GM18870 (cell line): ENCODE measurements around the gene ATP2C2.

ENCODE experiments used
- ATAC-seq: cut with Tn5 transposase; IDR thresholded peaks from one replicate; pipeline ENCODE4 v1.9.1; 2021; ENCODE audit warnings: moderate library complexity; ENCODE audit not compliant: unreplicated experiment

The ATP2C2 gene

GRCh38 chr16:84508502-84508901 is 140.2 kb downstream of the ATP2C2 start:
- no peak for ATAC-seq

- no peak for ATAC-seq
Measured at GRCh38 chr16:84509032-84509950, 141.0 kb downstream of the ATP2C2 start.

- ATAC-seq: no peak
Measured at GRCh38 chr16:84511180-84511800, 143.0 kb downstream of the ATP2C2 start.

- no peak for ATAC-seq
Measured at GRCh38 chr16:84511831-84512230, 143.5 kb downstream of the ATP2C2 start.

GRCh38 chr16:84513123-84513522 is 144.8 kb downstream of the ATP2C2 start:
- ATAC-seq: no peak

GRCh38 chr16:84513666-84514065 is 145.3 kb downstream of the ATP2C2 start:
- no peak for ATAC-seq
